Endometrium (tissue), 2 donors: ENCODE results near the gene POLR3H.

Experiments
- FAIRE-seq: peaks from 2 replicates; lab custom pipeline; 2012; peaks lifted over from hg19 to GRCh38; lab: Jason Lieb, UNC
- donor health status: control.
- donor health status: control.

The POLR3H gene

GRCh38 chr22:41481131-41481830, 63.0 kb downstream of the POLR3H start:
- no peak for FAIRE-seq

DNA sequence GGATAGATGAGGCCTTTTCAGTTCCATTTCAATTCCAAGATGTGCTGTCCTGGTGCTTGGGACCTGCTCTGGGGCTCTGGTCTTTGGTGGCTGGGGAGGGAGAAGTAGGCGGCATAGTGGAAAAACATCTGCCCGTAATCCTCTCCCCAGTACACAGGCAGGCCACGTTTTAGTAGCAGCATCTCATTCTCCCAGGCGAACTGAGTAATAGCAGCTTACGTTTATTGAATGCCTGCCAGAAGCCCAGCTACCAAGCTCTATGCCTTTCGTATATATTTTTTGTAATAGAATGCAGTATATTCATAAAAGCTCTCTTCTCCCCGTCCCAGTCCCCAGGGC, 63.9 kb downstream of the POLR3H start:
- FAIRE-seq, result no peak

- FAIRE-seq, result no peak
These were observed 64.4 kb downstream of the POLR3H start for GRCh38 chr22:41479671-41480396.

DNA sequence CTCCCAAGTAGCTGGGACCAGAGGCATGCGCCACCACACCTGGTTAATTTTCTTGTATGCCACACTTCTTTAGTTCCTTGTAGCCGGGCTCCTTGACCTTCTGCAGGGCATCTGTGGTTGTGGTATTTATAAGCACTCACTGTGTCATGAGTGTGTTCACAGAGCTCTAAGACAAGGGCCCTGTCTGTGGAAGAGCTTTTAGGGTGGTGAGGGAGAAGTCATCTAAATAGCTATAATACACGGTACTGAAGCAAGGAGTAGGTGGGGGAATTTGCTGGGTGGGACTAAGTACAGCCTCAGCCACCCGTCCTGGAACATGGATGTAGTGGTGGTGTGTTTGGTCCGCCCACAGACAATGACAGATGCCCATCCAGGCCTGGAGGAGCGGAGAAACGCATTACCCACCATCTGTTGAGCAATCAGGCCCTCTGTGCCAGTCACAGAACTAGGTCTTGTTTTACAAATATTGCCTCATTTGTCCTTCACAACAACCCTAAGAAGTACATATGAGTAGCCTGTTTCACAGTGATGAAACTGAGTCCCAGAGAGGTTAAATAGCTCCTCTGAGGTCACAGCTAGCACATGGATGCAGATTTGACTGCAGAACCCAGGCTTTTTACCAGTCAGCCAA, 65.3 kb downstream of the POLR3H start:
- no peak for FAIRE-seq

- no peak for FAIRE-seq
These were observed 65.8 kb downstream of the POLR3H start for GRCh38 chr22:41478473-41478872.
